Progenitor cell of endocrine pancreas (in vitro differentiated cells): ENCODE results near the gene ZDHHC14. TPM values are rescaled to one million over a fixed set of nuclear protein-coding genes. Genes with fewer than 3 reads are reported as not detected.
"Not testable (repeated sequence)": the region's sequence is repeated elsewhere in the genome, so short reads cannot be mapped to it uniquely, and the experiment has no call there.

Experiments
- DNase-seq: peaks from one replicate; pipeline ENCODE4 v3.0.0; 2021; ENCODE audit warnings: low spot score; ENCODE audit not compliant: unreplicated experiment
- H3K27ac Mint-ChIP-seq: 2 replicates; pipeline ENCODE4 v1.8.0; 2021; ENCODE audit warnings: mild to moderate bottlenecking, moderate library complexity, mixed read lengths
- H3K27me3 Mint-ChIP-seq: 2 replicates; pipeline ENCODE4 v1.8.0; 2021; ENCODE audit warnings: mixed read lengths
- H3K36me3 Mint-ChIP-seq: 2 replicates; pipeline ENCODE4 v1.8.0; 2022; ENCODE audit warnings: mixed read lengths; ENCODE audit not compliant: insufficient read depth
- H3K4me1 Mint-ChIP-seq: 2 replicates; pipeline ENCODE4 v1.8.0; 2021; ENCODE audit warnings: low read depth, mixed read lengths
- H3K4me3 Mint-ChIP-seq: 2 replicates; pipeline ENCODE4 v1.8.0; 2021; ENCODE audit warnings: low read depth, mild to moderate bottlenecking, moderate library complexity, mixed read lengths
- H3K9me3 Mint-ChIP-seq: 2 replicates; pipeline ENCODE4 v1.8.0; 2021; ENCODE audit warnings: low read depth, mixed read lengths
- total RNA-seq: library from RNA; stranded (reverse); gene quantifications from 2 replicates; pipeline ENCODE4 v1.2.1, GENCODE V29; 2021
- TF ChIP-seq, protein P1 (sequence below): fragments of 200-600 bp; sonication (generic); IDR thresholded peaks from one replicate; pipeline ENCODE4 v1.5.0; 2021; ENCODE audit warnings: antibody characterized with exemption, mild to moderate bottlenecking; ENCODE audit not compliant: unreplicated experiment

Gene ZDHHC14
- total RNA-seq, 1 donor from 2014 or later = 9.0 TPM

DNA sequence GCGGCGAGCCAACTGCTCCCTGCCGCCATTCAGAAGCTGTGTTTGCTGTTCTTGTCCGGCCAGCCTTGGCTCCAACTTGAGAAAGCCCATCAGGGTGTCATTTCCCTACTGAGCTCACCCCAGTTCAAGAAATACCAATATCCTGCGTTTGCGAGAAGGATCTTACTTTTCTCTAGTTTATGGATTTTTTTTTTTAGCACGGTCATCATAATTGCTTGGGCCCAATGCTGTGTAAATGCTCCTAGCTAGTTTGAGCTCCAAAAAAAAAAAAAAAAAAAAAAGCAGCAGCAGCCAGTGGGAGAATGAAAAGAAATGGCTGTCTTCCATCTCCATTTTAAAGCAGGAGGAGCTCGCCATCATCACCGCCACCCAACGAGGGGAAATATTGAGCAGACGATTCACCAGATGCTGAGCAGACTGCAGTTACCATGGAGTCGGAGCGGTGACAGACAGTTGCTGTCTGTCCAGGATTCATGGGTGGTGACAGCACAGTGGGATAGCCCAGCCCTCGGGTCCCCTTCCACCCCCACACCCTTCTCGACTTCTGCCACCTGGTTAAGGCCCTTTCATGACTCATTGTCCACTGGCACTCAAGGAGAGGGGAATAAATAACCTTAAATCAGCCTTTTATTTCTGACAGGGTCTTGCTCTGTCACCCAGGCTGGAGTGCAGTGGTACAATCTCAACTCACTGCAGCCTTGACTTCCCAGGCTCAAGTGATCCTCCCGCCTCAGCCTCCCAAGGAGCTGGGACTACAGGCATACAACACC, 309.6 kb downstream of the ZDHHC14 start:
- no peaks in the 10 kb centered on the region for H3K36me3 Mint-ChIP-seq
- H3K27ac Mint-ChIP-seq = no peak overlapping the region
- no peaks in the 10 kb centered on the region for H3K9me3 Mint-ChIP-seq
- no peak overlapping the region for H3K4me3 Mint-ChIP-seq
- TF ChIP-seq, protein P1, sequence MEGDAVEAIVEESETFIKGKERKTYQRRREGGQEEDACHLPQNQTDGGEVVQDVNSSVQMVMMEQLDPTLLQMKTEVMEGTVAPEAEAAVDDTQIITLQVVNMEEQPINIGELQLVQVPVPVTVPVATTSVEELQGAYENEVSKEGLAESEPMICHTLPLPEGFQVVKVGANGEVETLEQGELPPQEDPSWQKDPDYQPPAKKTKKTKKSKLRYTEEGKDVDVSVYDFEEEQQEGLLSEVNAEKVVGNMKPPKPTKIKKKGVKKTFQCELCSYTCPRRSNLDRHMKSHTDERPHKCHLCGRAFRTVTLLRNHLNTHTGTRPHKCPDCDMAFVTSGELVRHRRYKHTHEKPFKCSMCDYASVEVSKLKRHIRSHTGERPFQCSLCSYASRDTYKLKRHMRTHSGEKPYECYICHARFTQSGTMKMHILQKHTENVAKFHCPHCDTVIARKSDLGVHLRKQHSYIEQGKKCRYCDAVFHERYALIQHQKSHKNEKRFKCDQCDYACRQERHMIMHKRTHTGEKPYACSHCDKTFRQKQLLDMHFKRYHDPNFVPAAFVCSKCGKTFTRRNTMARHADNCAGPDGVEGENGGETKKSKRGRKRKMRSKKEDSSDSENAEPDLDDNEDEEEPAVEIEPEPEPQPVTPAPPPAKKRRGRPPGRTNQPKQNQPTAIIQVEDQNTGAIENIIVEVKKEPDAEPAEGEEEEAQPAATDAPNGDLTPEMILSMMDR = no peak
- no peaks in the 10 kb centered on the region for H3K4me1 Mint-ChIP-seq
- DNase-seq = no peak
- H3K27me3 Mint-ChIP-seq = peaks cover 33% of the 10 kb centered on the region

DNA sequence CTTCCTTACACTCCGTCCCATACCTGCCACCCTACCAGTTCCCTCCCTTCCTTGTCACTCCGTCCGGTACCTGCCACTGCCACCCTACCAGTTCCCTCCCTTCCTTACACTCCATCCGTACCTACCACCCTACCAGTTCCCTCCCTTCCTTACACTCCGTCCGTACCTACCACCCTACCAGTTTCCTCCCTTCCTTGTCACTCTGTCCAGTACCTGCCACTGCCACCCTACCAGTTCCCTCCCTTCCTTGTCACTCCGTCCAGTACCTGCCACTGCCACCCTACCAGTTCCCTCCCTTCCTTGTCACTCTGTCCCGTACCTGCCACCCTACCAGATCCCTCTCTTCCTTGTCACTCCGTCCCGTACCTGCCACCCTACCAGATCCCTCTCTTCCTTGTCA, 310.6 kb downstream of the ZDHHC14 start:
- H3K27ac Mint-ChIP-seq, H3K4me1 Mint-ChIP-seq, H3K9me3 Mint-ChIP-seq, DNase-seq, H3K36me3 Mint-ChIP-seq, H3K4me3 Mint-ChIP-seq: not testable (repeated sequence)
- peaks cover 33% of the 10 kb centered on the region for H3K27me3 Mint-ChIP-seq

DNA sequence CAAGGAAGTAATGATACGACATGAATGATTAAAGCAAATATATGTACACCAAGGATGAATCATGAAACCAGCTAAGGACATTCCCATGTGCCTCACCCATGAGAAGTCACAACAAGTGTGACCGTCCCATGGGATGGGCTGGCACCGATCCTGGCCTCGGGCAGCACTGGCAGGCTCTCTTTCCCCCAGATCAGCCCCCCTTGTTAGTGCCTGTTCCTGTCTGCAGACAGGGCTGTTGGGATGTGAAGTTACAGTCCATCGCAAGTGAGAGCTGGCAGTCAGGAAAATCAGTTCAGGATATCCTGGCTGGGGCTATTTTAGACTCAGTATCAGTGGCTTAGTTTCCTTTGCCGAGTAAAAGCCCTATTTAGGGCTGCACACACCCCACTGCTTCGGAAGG, 312.9 kb downstream of the ZDHHC14 start:
- TF ChIP-seq, protein P1 = no peak
- no peak overlapping the region for H3K27ac Mint-ChIP-seq
- peaks cover 6% of the 10 kb centered on the region for H3K9me3 Mint-ChIP-seq
- H3K4me1 Mint-ChIP-seq = no peaks in the 10 kb centered on the region
- H3K4me3 Mint-ChIP-seq = no peak overlapping the region
- peaks cover 33% of the 10 kb centered on the region for H3K27me3 Mint-ChIP-seq
- DNase-seq = no peak
- no peaks in the 10 kb centered on the region for H3K36me3 Mint-ChIP-seq

DNA sequence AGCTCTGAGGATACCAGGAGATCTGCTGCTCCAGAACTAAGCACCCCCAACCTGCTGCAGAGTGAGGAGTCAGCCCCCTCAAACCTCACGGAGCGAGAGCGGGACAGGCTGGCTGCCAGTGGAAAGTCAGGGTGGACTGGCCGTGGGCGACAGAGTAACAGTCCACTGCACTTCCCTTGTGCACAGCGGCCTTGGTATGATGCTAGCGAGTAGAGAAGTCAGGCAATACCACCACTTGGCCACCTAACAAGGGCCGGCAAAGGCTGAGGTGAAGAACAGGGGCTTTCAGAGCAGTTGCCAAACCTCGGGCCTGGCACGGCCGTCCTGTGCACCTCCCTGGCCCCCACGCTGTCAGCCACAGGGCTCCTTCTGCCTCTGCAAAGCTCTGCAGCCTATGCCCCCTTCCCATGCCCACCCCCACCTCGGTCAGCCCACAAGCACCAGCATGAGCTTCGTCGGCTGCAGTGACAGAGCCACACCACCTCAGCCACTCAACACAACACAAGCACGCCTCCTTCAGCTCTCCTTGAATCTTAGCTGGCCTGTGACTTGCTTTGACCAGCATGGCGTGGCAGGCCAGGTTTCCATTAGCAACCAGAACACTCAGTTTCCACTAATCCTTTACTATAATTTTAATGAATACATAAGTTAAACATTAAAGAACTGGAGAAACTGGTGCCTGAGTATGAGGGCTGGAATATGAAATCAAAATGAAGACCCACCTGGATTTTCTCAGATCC, 314.5 kb downstream of the ZDHHC14 start:
- Mint-ChIP-seq H3K9me3 (peaks cover 10% of the 10 kb centered on the region), H3K27me3 (peaks cover 26% of the 10 kb centered on the region), H3K36me3 (no peaks in the 10 kb centered on the region), H3K4me1 (no peaks in the 10 kb centered on the region), H3K4me3 (no peak overlapping the region), H3K27ac (no peak overlapping the region)
- DNase-seq = no peak
- TF ChIP-seq, protein P1 = no peak

DNA sequence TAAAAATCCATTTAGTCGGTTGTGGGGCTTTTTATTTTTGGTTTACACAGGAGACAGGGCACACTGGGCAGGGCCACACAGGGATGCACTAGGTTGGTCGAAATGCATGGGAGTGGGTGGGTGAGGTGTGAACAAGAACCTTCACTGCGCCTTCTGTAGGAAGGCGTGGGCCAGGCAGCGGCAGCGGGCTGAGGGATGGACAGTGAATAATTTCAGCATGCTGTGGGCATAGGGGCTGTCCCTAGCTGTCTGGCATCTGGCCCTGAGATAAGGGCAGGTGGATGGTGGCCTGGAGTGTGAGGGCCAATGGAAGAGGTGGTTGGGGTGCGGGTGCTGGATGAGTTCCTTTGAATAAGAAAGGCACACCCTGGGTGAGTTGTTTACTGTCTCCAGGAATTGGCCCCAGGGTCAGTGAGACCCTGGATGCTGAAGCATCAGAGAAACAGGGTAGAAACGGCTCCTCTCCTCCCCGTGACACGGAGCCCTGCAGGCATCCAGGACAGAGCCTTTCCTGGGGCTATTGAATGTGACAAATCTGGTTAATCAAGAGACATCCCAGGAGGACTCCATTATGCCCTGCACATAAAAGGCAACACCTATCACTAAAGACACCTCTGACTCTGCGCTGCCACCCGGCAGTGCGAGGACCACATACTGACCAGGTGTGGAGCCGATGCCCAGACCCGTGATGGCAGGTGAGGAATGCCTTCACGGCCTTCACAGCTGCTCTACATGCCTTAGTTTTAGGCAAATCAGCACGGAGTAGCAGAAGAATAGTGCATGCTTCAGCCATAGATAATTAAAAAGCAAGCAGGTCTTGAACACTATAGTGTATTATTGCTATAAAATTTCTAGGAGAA, 319.0 kb downstream of the ZDHHC14 start:
- TF ChIP-seq, protein P1 = no peak
- no peak for DNase-seq
- H3K27ac Mint-ChIP-seq = no peak overlapping the region
- peaks cover 13% of the 10 kb centered on the region for H3K9me3 Mint-ChIP-seq
- no peaks in the 10 kb centered on the region for H3K36me3 Mint-ChIP-seq
- peaks cover 4% of the 10 kb centered on the region for H3K4me1 Mint-ChIP-seq
- peaks cover 9% of the 10 kb centered on the region for H3K27me3 Mint-ChIP-seq
- no peak overlapping the region for H3K4me3 Mint-ChIP-seq

DNA sequence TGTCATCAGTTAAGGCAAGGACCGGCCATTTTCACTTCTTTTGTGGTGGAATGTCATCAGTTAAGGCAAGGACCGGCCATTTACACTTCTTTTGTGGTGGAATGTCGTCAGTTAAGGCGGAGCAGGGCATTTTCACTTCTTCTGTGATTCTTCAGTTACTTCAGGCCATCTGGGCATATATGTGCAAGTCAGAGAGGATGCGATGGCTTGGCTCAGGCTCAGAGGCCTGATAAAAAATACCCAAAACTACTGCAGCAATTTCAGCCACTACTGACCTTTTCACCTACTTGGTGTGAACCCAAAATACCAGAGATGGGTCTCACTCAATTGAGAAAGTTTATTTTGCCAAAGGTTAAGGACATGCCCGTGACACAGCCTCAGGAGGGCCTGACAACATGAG, 325.4 kb downstream of the ZDHHC14 start:
- H3K27me3 Mint-ChIP-seq, DNase-seq, H3K27ac Mint-ChIP-seq, H3K36me3 Mint-ChIP-seq, H3K4me1 Mint-ChIP-seq, H3K9me3 Mint-ChIP-seq, H3K4me3 Mint-ChIP-seq: not testable (repeated sequence)
